GM18508 (cell line): ENCODE data around the gene MUS81.
"Not testable (repeated sequence)": the region's sequence is repeated elsewhere in the genome, so short reads cannot be mapped to it uniquely, and the experiment has no call there.

Experiments used
- ATAC-seq: cut with Tn5 transposase; IDR thresholded peaks from one replicate; pipeline ENCODE4 v1.9.1; 2021; ENCODE audit warnings: moderate number of reproducible peaks; ENCODE audit not compliant: insufficient read depth, unreplicated experiment

MUS81 gene

DNA sequence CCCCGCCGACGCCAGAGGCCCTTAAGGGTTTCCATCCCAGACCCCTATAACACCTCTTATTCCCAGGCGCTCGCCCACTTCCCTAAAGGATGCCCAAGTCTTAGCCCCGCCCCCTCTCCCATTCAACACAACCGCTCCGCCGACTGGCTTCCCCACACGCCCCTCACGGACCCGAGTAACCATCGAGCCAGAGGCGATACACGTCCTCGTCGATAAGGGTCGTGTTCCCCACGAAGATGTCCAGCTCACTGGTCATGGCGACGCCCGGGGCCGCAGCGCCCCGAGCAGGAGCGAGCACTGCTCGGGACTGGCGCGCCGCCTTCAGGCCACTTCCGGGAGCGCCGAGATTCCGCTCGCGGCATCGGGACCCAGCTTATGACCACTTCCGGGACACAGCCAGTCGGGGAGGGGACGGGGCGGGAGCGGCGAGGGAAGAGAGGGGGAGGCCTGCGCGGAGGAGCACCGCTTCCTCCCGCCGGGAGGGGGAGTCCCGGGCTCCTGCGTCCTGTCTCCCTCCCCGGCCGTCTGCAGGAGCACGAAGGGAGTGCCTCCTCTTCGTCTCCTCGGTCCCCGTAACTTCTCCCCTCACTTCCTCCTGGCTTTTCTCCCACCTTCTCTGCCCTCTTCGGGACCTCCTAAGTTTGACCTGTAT is 28.1 kb downstream of the MUS81 start, which contains the start of gene FIBP:
Gene FIBP, minus strand, starts transcription at position 309 of the 652 bp plus-strand sequence. Its CDS starts 53 bp downstream, at position 256.
- no peak for ATAC-seq

DNA sequence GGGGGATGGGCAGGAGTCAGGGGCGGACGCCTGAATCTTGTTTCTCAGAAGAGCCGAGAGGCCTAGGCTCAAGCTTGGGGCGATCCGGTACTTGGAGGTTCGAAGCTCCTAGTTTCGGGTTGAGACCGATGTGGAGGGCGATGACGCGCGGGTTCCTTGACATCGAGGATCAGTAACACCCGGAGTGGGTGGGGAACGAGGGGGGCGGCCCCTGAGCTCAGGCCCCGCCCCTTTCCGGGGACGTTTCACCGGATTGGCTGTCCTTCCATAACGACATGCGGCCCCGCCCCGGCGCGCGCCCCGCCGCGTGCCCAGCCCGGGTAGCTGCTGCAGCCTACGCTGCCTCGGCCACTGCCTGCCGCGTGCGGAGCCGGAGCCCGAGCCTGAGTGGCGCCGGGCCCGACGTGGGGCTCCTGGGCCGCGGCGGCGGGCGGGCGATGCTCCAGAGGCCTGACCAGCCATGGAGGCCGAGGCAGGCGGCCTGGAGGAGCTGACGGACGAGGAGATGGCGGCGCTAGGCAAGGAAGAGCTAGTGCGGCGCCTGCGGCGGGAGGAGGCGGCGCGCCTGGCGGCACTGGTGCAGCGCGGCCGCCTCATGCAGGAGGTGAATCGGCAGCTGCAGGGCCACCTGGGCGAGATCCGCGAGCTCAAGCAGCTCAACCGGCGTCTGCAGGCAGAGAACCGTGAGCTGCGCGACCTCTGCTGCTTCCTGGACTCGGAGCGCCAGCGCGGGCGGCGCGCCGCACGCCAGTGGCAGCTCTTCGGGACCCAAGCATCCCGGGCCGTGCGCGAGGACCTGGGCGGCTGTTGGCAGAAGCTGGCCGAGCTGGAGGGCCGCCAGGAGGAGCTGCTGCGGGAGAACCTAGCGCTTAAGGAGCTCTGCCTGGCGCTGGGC is 30.3 kb downstream of the MUS81 start, which contains the start of gene CCDC85B:
Gene CCDC85B, plus strand, starts transcription at position 350 of the 895 bp plus-strand sequence. Its CDS starts 111 bp downstream, at position 461.
- ATAC-seq: no peak

DNA sequence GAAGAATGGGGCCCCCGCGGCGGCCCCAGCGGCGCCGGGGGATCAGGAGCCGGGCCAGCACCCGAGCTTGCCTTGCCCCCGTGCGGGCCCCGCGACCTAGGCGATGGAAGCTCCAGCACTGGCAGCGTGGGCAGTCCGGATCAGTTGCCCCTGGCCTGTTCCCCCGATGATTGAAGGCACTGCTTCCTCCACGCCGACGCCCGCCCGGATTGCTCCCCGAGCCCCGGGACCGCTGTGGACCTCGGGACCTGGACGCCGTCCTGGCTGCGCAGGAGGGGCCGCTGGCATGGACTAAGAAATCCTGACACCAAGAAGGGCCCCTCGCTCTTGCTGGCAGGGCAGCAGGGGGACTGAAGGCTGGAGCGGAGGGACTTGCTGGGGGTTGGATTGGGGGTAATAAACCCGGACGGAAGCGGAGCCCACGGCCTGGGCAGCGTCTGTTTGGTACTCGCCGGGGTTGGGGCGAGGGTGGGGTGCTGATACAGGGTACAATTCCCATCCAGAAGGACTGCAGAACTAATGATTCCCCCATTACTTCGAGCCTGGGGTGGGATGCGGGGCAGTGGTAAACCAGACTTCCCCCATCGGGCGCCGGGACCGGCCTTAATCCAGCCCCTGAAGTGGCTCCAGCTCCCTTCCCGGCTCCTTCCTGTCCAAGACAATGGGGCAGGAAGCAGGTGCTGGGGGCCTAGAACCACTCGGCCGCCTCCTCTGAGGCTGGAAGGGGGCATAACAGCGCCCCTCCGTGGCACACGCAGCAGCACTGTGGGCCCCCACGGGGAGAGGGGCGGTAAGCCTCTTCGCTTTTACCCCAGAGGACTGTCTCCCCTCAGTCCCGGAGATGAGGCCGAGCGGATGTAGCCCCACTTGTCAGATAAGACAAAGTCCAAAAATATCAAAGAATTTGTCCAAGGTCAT is 31.2 kb downstream of the MUS81 start:
- no peak for ATAC-seq

DNA sequence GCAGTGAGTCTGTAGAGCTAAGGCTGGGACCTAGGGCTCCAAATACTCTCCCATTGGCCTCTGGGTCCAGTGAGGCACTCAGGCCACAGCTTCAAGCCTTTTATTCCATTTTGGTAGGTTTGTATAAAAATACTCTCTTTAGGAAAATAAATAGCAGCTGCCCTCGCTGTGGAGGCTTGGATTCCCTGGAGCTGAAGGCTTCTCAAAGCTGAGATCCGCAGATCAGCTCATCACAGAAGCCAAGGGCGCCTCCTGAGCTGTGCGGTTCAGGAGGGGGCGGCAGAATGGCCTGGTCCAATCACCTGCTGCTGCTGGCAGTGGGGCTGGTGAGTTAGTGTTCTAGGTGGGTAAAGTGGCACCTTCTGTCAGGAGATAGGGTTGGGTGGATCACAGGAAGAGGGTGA is 31.9 kb downstream of the MUS81 start:
- not testable (repeated sequence) for ATAC-seq

DNA sequence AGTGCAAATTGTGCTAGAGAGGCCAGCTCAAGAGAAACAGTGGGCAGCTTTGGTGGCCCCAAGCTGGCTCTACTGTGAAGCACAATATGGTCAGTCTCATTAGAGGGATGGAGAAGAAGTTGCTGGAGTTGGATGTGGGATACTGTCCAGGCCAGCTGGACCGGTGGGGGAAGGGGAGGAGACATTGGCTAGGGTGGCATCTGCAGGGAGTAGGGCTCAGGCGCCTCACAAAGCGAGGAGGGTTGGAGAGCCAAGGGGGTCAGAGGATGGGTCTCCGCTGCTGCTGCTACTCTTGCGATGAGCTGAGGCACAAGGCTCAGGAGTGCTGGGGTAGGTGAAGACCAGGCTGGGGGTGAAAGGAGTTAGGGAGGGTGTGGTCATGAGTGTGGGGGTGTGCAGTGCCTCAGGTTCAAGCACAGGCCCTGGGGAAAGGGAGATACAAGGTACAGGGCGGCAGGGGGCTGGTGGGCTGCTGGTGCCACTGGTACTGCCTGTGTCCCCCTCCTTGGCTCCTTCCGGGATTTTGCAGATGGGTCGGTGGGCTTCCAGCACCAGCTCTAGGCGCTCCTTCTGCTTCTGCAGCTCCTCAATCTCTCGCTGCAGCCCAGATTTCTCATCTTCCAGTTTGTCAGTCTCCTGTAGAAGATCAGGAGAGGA is 32.6 kb downstream of the MUS81 start:
- ATAC-seq: no peak

DNA sequence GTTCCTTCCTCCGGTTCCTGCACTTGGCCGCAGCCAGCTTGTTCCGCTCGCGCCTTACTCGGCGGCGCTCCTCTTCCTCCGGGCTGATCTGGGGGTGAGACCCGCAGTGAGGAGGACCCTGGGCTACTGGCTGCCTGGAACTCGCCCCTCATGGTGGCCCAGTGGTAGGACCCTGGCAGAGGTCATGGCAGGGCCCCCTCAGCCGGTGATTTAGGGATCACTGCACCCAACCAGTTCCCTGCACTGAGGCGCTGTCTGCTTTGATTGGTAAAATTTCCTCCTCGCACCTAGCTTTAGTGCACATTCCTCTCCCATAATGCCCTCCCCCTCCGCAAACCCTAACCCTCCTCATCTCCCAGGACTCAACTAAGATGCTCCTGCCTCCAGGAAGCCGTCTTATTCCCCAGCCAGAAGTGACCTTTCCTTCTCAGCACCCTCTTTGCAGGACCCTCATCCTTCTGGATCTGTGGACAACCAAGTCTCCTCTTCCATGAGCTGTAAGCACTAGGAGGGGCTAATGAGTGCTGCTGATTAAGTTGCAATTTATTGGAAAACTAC is 33.9 kb downstream of the MUS81 start:
- ATAC-seq: no peak

DNA sequence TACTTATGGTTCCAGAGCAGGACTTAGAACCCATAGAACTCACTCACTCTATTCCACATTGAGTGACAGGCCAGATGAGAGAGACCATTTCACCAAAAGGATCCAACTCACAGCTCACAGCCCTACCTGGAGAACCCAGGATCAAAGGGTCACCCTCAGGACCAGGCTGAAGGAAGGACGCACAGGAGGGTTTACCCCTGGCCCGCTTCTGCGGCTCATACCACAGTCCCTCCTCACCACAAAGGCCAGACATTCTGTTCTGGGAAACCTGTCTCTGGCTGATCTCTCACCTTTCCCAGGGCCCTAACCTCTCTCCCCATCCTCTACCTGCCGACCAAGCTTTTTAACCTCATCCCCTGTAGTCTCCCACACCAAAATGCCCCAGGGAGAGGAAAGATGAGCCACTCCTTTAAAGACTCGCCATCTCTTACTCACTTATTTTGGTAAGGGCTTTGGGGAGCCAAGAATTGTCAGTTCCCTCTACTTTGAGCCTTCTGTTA is 35.3 kb downstream of the MUS81 start:
- no peak for ATAC-seq

DNA sequence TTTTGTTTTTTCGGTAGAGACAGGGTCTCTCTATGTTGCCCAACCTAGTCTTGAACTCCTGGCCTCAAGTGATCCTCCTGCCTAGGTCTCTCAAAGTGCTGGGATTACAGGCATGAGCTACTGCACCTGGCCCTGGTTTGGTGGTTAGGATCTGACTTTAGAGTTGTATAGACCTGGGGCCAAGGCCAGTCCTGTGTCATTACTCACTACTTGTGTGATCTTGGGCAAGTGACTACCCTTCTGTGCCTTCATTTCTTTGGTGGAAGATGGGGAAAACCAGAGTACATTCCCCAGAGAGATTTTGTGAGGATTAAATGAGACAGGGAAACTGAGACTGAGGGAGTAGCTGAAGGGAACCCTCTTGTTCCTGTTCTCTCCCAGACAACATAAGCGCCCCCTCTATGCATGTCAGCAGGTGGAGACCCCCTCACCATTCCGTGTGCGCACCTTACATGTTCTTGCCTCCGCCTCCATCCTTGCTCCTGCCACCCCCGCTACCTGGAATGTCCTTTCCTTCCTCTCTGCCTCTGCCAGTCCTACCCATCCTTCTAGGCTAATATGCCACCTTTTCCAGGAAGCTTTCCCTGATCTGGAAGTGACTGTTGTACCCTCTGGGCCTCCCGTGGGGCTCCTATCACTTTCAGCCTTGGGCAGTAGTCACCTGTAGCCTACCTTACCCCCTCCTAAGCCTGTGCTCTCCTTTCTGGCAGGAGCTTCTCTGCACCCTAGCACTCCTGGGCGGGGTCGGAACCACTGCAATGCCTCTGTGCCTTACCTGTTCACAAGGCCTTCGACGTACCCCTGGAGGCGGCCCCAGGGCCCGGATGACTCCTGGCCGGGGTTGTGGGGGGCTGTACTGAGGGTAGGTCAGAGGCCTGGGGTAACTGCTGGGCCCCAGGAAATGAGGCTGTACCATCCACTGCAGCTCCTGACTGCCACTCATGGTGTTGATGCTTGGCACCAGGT is 36.1 kb downstream of the MUS81 start:
- no peak for ATAC-seq

DNA sequence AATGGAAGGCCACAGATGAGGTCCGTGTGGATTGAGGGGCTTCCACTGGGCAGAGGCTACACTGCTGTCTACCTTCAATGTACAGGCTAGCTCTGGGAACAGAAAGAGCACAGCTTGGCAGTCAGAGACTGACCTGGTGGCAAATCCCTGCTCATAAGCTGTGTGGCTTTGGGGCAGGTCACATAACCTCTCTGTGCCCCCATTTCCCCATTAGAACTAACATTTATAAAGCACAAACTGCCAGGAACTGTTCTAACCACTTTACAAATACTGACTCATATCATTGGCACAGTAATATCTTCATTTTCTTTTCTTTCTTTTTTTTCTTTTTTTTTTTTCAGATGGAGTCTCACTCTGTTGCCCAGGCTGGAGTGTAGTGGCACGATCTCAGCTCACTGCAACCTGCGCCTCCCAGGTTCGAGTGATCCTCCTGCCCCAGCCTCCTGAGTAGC is 36.8 kb downstream of the MUS81 start:
- ATAC-seq: no peak

DNA sequence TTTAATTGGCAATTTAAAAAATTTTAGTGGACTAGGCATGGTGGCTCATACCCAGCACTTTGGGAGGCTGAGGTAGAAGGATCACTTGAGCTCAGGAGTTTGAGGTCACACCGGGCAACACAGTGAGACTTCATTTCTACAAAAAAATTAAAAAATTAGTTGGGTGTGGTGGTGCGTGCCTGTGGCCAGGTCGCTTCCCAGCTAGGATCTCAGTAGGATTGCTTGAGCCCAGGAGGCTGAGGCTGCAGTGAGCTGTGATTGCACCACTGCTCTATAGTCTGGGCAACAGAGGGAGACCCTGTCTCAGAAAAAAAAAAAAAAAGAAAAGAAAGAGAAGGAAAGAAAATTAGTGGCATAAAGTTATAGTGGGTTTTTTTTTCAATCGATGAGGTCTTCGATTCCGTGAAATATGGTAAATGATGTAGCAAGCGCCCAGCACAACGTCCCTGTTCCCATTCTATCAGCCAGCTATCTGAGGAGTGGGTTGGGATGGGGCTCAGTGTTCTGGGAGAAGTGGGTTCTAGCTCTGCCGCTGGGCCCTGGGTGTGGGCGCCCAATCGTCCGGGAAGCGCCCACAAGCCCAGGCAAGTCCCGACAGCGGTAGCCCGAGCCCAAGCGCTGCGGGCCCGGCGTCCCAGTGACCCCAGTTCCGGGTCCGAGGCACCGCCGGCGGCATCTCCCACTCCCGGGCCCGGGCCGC is 38.6 kb downstream of the MUS81 start:
- ATAC-seq: no peak

DNA sequence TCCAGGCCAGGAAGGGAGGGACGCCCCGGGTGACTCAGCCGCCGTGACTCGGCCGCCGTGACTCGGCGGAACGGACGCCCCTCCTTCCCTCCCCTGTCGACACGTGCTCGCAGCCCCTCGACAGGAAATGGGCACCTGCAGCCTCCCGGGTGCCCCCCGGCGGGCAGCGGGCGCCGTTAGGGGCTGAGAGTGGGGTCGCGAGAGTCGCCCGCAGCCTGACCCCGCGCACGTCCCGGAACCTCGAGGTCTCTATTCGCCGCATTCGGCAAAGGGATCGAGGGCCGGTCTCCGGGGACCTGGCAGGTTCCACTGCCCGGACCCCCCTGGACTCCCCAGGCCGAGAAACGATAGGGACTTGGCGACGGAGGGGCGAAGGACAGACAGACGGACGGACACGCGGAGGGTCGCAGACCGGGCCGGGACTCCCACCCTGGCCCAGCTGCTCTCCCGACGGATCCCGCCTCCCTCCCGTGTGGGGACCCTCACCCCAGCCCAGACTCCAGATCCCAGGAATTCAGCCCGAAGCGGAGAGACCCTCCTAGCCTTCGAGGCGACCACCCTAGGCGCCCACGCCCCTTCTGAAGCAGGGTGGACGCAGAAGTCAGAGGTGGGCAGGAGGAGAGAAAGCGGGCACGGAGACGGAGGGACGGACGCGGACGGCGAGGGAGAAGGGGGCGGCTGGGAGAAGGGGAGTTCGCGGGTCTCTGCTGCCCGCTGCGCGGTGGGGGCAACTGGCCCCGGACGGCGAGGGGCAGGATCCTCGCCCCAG is 39.3 kb downstream of the MUS81 start:
- no peak for ATAC-seq

DNA sequence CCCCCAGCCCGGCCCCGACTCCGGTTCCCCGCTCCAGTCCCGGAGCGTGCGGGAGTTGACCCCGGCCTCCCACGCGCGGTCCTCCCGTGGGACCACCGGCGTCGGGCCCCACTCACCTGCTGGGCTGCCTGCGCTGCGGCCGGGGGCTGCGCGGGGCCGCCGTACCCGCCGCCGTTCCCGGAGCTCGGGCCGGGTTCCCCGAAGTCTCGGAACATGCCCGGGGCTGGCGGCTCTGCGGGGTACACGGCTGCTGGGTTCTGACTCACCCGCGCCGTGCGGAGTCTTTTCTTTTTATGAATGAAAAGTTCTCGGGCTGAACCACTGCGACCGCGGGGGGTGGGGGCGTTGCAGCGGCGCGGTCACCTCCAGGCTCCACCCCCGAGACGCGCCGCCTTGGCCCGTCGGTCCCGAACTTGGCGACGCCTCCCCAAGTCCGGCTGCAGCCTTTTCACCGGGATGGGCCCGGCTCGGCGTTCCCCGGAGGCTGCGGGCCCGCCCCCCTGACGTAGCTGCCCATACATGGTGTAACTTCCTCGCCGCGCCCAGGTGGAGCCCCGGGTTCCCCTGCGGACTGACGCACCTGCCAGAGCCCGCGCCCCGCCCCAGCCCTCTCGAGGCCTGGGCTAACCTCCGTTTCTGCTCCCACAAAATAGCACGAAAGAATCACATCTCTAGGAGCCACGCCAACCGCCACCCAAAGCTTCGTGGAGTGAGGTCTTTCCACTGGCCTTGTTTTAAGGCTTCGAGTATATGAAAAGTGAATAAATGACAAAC is 40.1 kb downstream of the MUS81 start, which contains the start of gene FOSL1:
Gene FOSL1, minus strand, starts transcription at position 264 of the 774 bp plus-strand sequence. Its CDS starts 49 bp downstream, at position 215.
- no peak for ATAC-seq

DNA sequence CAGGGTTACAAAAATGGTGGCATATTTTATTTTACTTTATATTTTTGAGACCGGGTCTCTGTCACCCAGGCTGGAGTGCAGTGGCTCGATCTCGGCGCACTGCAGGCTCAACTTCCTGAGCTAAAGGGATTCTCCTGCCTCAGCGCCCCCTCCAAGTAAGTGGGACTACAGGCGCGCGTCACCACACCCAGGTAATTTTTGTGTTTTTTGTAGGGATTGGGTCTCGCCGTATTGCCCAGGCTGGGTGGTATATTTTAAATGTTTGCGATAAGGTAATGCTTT is 40.6 kb downstream of the MUS81 start:
- no peak for ATAC-seq

DNA sequence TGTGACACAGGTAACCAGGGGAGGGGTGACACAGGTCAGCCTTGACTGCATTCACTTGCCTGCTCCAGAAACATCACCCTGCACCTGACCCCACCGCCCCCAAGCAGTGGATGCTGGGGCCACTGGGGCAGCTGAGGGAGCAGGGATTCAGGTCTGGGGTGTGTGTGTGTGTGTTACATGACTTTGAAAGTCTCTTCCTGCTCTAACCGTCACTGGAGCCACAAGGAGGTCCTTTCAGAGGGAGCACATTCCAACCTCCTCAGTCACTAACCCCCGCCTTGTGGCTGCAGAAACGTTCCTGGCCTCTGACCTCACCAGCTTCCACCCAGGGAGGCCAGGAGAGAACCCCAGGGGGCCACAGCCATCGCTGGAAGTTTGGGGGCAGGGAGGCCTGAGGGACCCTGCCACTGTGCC is 42.8 kb downstream of the MUS81 start:
- no peak for ATAC-seq

DNA sequence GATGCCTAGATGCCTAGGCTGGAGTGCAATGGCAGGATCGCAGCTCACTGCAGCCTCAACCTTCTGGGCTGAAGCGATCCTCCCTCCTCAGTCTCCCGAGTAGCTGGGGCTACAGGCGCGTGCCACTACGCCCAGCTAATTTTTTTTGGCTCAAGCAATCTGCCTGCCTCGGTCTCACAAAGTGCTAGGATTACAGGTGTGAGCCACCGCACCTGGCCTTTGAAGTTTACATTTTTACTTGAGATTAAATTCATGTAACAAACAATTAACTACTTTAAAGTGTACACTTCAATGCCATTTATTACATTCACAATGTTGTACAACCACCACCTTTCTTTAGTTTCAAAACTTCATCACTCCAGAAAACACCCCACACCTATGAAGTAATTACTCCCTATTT is 43.5 kb downstream of the MUS81 start:
- ATAC-seq: no peak

DNA sequence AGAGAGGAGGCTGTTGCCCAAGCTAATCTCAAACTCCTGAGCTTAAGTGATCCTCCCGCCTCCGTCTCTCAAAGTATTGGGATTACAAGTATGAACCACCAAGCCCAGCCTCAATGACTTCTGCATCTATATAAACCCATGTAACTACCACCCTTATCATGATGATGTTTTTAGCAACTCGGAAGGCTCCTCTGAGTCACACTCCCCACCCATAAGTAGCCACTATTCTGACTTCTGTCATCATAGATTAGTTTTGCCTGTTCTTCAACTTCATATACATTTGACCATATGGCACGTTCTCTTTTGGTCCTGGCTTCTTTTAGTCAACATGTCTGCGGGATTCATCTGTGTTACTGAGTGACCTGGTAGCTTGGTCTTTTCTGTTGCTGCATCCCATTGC is 46.4 kb downstream of the MUS81 start:
- no peak for ATAC-seq
